K562 (cell line): ENCODE measurements around the gene HRAS. TPM values are rescaled to one million over a fixed set of nuclear protein-coding genes. Genes with fewer than 3 reads are reported as not detected.

ENCODE experiments used
- EWSR1 ChIP-seq: fragments of 450-650 bp; IDR thresholded peaks from 2 replicates; pipeline ENCODE4 v1.6.1; 2018; ENCODE audit warnings: borderline replicate concordance, mild to moderate bottlenecking, low read depth, moderate library complexity; ENCODE audit not compliant: partially characterized antibody
- KAT2B ChIP-seq: IDR thresholded peaks from one replicate; pipeline ENCODE4 v1.6.1; 2012; ENCODE audit warnings: low read depth, mild to moderate bottlenecking, control low read depth, inconsistent platforms, low read length, moderate library complexity
- MAFF ChIP-seq: IDR thresholded peaks from 2 replicates; pipeline ENCODE4 v1.6.1; 2012; ENCODE audit warnings: low read length, improper control_type of control experiment
- SIN3A ChIP-seq, 2 experiments: fragments of 150-350 bp in 1 of 2; IDR thresholded peaks; 2 replicates each; pipeline ENCODE4 v1.6.1; 2011 to 2016; ENCODE audit warnings: borderline replicate concordance in 2 of 2, low read depth in 2 of 2, low read length in 2 of 2, mild to moderate bottlenecking in 2 of 2, moderate library complexity in 2 of 2; ENCODE audit not compliant: control insufficient read depth in 1 of 2
- SMARCA5 ChIP-seq: fragments of 450-650 bp; IDR thresholded peaks from 2 replicates; pipeline ENCODE4 v1.6.1; 2016
- TCF7 ChIP-seq: sonication (generic); IDR thresholded peaks from 2 replicates; pipeline ENCODE4 v1.6.1; 2016; ENCODE audit warnings: antibody characterized with exemption, borderline replicate concordance
- ZBTB7A ChIP-seq: IDR thresholded peaks from 2 replicates; pipeline ENCODE4 v1.6.1; 2011; ENCODE audit warnings: low read depth, mild to moderate bottlenecking, low read length, moderate library complexity, borderline replicate concordance; ENCODE audit not compliant: control insufficient read depth
- ZC3H4 ChIP-seq: sonication (generic); formaldehyde crosslinking; IDR thresholded peaks from 2 replicates; pipeline ENCODE4 v1.9.0; 2021; ENCODE audit warnings: missing genetic modification reagents, borderline replicate concordance
- ZZZ3 ChIP-seq: fragments of 450-650 bp; IDR thresholded peaks from 2 replicates; pipeline ENCODE4 v1.6.1; 2016; ENCODE audit warnings: antibody characterized with exemption, mild to moderate bottlenecking, moderate library complexity
- polyA plus RNA-seq, 8 experiments: library from polyadenylated mRNA; depleted of rRNA in 4 of 8; stranded (reverse) in 5 of 8; unstranded in 3 of 8; fragments of >200 nt; fragmentation: Nextera tagmentation in 2 of 8; fragmentation: Illumina TruSeq in 1 of 8; extraction: Ambion mirVana in 2 of 8; extraction: Trizol in 1 of 8; gene quantifications; 2 replicates each; pipeline versions ENCODE4 v1.2.1 to v1.2.3, GENCODE V29; 2011 to 2014; ENCODE audit warnings: inconsistent platforms in 1 of 8, missing spikeins in 1 of 8
- total RNA-seq, 7 experiments: library from RNA; depleted of rRNA in 6 of 7; stranded (reverse); fragments of >200 nt in 6 of 7; fragmentation: Illumina TruSeq in 2 of 7; extraction: Trizol in 2 of 7; gene quantifications; 2 replicates each; pipeline versions ENCODE4 v1.2.1 to v1.2.3, GENCODE V29; 2011 to 2021; ENCODE audit warnings: low replicate concordance in 1 of 7
- TF ChIP-seq, protein P1 (sequence below), 3 experiments: fragments of 200-800 bp in 1 of 3; sonication (Bioruptor generic) in 1 of 3; sonication (generic) in 1 of 3; formaldehyde crosslinking in 1 of 3; IDR thresholded peaks; 2 replicates each; pipeline versions ENCODE4 v1.6.1 to v1.8.0; 2016 to 2022; ENCODE audit warnings: mild to moderate bottlenecking in 2 of 3, missing compliant biosample characterization in 2 of 3, missing genetic modification characterization in 2 of 3, missing genetic modification reagents in 1 of 3
- TF ChIP-seq, protein P2 (sequence below): fragments of 450-650 bp; IDR thresholded peaks from 2 replicates; pipeline ENCODE4 v1.6.1; 2016; ENCODE audit warnings: low read depth, mild to moderate bottlenecking, moderate library complexity
- TF ChIP-seq, protein P3 (sequence below), 2 experiments: fragments of 200-800 bp in 1 of 2; sonication (Bioruptor generic) in 1 of 2; sonication (generic) in 1 of 2; formaldehyde crosslinking in 1 of 2; IDR thresholded peaks in 1 of 2; conservative IDR thresholded peaks in 1 of 2; 2 replicates each; pipeline versions ENCODE4 v1.5.0 to v1.6.1; 2016 to 2020; ENCODE audit warnings: missing compliant biosample characterization in 1 of 2, missing genetic modification characterization in 1 of 2, missing genetic modification reagents in 1 of 2
- TF ChIP-seq, protein P4 (sequence below): sonication (generic); formaldehyde crosslinking; IDR thresholded peaks from 2 replicates; pipeline ENCODE4 v1.8.1; 2022; ENCODE audit warnings: missing genetic modification reagents
- TF ChIP-seq, protein P5 (sequence below): fragments of 250-450 bp; sonication (Bioruptor Pico); IDR thresholded peaks from 2 replicates; pipeline ENCODE4 v1.8.0; 2022; ENCODE audit warnings: moderate library complexity, mild to moderate bottlenecking, inconsistent platforms
- TF ChIP-seq, protein P6 (sequence below): fragments of 450-650 bp; IDR thresholded peaks from 2 replicates; pipeline ENCODE4 v1.6.1; 2017; ENCODE audit warnings: mild to moderate bottlenecking, moderate library complexity

HRAS gene
- total and polyA plus RNA-seq, 9 of the 15 experiments (the other 6 are each of a cell fraction or from before 2014, with no cell fraction given): 2.8 to 73.5 (median 29.6) TPM

DNA sequence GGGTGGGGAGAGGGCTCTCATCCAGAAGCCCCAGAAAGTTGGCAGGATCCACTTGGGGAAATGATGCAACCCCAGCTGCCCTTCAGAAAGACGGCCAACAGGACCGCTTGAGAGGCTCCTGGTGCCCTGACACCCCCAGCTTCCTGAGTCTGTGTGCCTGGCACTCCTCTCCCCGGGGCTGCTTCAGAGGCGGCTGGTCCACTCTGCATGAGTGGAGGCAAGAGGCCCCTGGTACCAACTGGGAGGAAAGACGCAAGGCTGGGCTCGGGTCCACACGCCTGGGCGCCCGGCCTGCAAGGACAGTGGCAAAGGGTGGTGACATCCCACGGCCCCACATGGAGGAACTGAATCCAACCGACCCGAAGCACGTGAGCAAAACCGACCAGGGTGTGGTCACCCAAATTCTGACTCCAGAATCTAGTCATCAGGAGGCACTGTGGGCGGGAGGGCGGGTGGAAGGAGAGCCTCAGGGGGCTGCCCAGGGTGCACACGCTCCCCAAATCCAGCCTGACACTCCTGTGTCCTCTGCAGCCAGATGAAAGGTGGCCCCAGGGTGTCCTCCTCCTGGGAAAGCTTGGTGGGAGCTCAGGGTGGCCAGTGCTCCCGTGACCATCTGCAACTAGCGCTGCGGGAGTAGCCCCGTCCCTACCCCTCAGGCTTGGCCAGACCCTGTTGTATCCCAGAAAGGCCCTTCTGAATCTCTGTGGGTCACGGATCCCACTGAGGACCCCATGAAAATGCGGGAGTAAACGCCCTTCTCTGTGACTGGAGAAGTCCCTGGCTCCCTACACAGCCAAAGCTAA lies 32.0 kb downstream of the HRAS start (continued):
- TF ChIP-seq, protein P1, sequence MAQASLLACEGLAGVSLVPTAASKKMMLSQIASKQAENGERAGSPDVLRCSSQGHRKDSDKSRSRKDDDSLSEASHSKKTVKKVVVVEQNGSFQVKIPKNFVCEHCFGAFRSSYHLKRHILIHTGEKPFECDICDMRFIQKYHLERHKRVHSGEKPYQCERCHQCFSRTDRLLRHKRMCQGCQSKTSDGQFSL (CRISPR knock-in tag; IDR thresholded peaks at IDR 0.05): no peak
- TF ChIP-seq, protein P1 (tag; IDR thresholded peaks at IDR 0.05): no peak
- no peak for TF ChIP-seq TCF7
- no peak for TF ChIP-seq MAFF
- no peak for TF ChIP-seq EWSR1
- no peak for TF ChIP-seq SIN3A (IDR thresholded peaks at IDR 0.05; ENCODE audit: borderline replicate concordance in 2 of 2, control insufficient read depth in 1 of 2, low read depth in 2 of 2, low read length in 2 of 2)
- no peak for TF ChIP-seq ZC3H4 (CRISPR knock-in tag)
- TF ChIP-seq, protein P2, sequence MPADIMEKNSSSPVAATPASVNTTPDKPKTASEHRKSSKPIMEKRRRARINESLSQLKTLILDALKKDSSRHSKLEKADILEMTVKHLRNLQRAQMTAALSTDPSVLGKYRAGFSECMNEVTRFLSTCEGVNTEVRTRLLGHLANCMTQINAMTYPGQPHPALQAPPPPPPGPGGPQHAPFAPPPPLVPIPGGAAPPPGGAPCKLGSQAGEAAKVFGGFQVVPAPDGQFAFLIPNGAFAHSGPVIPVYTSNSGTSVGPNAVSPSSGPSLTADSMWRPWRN: no peak
- TF ChIP-seq, protein P3, sequence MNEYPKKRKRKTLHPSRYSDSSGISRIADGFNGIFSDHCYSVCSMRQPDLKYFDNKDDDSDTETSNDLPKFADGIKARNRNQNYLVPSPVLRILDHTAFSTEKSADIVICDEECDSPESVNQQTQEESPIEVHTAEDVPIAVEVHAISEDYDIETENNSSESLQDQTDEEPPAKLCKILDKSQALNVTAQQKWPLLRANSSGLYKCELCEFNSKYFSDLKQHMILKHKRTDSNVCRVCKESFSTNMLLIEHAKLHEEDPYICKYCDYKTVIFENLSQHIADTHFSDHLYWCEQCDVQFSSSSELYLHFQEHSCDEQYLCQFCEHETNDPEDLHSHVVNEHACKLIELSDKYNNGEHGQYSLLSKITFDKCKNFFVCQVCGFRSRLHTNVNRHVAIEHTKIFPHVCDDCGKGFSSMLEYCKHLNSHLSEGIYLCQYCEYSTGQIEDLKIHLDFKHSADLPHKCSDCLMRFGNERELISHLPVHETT (CRISPR knock-in tag; conservative IDR thresholded peaks at IDR 0.05 in 1 of 2, IDR thresholded peaks at IDR 0.05 in 1 of 2): 0 out of 4 replicates have a peak, but pooled peaks of 1 of the 2 experiments have one; percentile 20
- no peak for TF ChIP-seq KAT2B
- TF ChIP-seq, protein P4, sequence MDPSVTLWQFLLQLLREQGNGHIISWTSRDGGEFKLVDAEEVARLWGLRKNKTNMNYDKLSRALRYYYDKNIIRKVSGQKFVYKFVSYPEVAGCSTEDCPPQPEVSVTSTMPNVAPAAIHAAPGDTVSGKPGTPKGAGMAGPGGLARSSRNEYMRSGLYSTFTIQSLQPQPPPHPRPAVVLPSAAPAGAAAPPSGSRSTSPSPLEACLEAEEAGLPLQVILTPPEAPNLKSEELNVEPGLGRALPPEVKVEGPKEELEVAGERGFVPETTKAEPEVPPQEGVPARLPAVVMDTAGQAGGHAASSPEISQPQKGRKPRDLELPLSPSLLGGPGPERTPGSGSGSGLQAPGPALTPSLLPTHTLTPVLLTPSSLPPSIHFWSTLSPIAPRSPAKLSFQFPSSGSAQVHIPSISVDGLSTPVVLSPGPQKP (CRISPR knock-in tag): no peak
- TF ChIP-seq, protein P5, sequence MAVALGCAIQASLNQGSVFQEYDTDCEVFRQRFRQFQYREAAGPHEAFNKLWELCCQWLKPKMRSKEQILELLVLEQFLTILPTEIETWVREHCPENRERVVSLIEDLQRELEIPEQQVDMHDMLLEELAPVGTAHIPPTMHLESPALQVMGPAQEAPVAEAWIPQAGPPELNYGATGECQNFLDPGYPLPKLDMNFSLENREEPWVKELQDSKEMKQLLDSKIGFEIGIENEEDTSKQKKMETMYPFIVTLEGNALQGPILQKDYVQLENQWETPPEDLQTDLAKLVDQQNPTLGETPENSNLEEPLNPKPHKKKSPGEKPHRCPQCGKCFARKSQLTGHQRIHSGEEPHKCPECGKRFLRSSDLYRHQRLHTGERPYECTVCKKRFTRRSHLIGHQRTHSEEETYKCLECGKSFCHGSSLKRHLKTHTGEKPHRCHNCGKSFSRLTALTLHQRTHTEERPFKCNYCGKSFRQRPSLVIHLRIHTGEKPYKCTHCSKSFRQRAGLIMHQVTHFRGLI (CRISPR knock-in tag): no peak
- no peak for TF ChIP-seq ZZZ3
- no peak for TF ChIP-seq ZBTB7A
- TF ChIP-seq SMARCA5: no peak
- TF ChIP-seq, protein P6, sequence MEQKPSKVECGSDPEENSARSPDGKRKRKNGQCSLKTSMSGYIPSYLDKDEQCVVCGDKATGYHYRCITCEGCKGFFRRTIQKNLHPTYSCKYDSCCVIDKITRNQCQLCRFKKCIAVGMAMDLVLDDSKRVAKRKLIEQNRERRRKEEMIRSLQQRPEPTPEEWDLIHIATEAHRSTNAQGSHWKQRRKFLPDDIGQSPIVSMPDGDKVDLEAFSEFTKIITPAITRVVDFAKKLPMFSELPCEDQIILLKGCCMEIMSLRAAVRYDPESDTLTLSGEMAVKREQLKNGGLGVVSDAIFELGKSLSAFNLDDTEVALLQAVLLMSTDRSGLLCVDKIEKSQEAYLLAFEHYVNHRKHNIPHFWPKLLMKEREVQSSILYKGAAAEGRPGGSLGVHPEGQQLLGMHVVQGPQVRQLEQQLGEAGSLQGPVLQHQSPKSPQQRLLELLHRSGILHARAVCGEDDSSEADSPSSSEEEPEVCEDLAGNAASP: no peak
